ENCODE measurements around the gene STK32A. TPM values are rescaled to one million over a fixed set of nuclear protein-coding genes. Genes with fewer than 3 reads are reported as not detected.

STK32A gene
- total and polyA plus RNA-seq, 2 experiments from 2014 or later: 2.4 to 2.8 TPM

GRCh38 chr5:147286296-147286695, 51.5 kb downstream of the STK32A start:
- peaks cover 42% of the 10 kb centered on the region for H3K36me3 Mint-ChIP-seq (ENCODE audit: low read depth)
- peak overlapping the region; percentile 8; the same call in 1 of the 2 replicates for H3K27ac ChIP-seq (ENCODE audit: low read depth)
- peak overlapping the region; percentile 52; the same call in 1 of the 2 replicates for H3K4me2 ChIP-seq
- peaks cover 33% of the 10 kb centered on the region for H3K4me1 Mint-ChIP-seq
- H3K9me3 Mint-ChIP-seq: peaks cover 28% of the 10 kb centered on the region
- H3K4me3 ChIP-seq: no peak overlapping the region
- H4K20me1 ChIP-seq (replicated peaks; ENCODE audit: insufficient read depth): no peaks in the 10 kb centered on the region
- no peaks in the 10 kb centered on the region for H3F3A ChIP-seq (replicated peaks; ENCODE audit: low read depth)
- no peaks in the 10 kb centered on the region for H3K27me3 ChIP-seq (ENCODE audit: insufficient read depth)
- no peak for DNase-seq (ENCODE audit: low spot score)
- peaks cover 40% of the 10 kb centered on the region for H3K4me1 ChIP-seq (ENCODE audit: insufficient read depth)
- no peaks in the 10 kb centered on the region; the same call in 1 of the 2 replicates for H3K9me2 ChIP-seq (ENCODE audit: insufficient read depth)
- no peaks in the 10 kb centered on the region for H3K79me2 ChIP-seq (replicated peaks; ENCODE audit: insufficient read depth)
- H3K27me3 Mint-ChIP-seq (ENCODE audit: insufficient read depth, low read depth, poor library complexity): peaks cover 3% of the 10 kb centered on the region
- H3K27ac Mint-ChIP-seq: peak overlapping the region; percentile 17
- ATAC-seq: no peak
- no peak overlapping the region for H2AFZ ChIP-seq
- TF ChIP-seq ZNF331 (CRISPR knock-in tag; IDR thresholded peaks at IDR 0.05; ENCODE audit: low read depth) (no peak), NANOG (IDR thresholded peaks at IDR 0.05; ENCODE audit: borderline replicate concordance) (no peak), REST (IDR thresholded peaks at IDR 0.05; ENCODE audit: unreplicated experiment) (no peak), POLR2AphosphoS5 (IDR thresholded peaks at IDR 0.05; ENCODE audit: low read depth) (no peak), EZH2phosphoT487 (IDR thresholded peaks at IDR 0.05; ENCODE audit: unreplicated experiment) (no peak), EZH2 (IDR thresholded peaks at IDR 0.05; ENCODE audit: low read depth, unreplicated experiment) (no peak), CREB1 (CRISPR knock-in tag; IDR thresholded peaks at IDR 0.05; ENCODE audit: low read depth) (no peak), ZNF462 (CRISPR knock-in tag; IDR thresholded peaks at IDR 0.05) (no peak), JUNB (IDR thresholded peaks at IDR 0.05; ENCODE audit: unreplicated experiment) (no peak), STAT1 (IDR thresholded peaks at IDR 0.05; ENCODE audit: unreplicated experiment) (no peak), ZNF114 (CRISPR knock-in tag; IDR thresholded peaks at IDR 0.05) (no peak)
- TF ChIP-seq, protein P1, sequence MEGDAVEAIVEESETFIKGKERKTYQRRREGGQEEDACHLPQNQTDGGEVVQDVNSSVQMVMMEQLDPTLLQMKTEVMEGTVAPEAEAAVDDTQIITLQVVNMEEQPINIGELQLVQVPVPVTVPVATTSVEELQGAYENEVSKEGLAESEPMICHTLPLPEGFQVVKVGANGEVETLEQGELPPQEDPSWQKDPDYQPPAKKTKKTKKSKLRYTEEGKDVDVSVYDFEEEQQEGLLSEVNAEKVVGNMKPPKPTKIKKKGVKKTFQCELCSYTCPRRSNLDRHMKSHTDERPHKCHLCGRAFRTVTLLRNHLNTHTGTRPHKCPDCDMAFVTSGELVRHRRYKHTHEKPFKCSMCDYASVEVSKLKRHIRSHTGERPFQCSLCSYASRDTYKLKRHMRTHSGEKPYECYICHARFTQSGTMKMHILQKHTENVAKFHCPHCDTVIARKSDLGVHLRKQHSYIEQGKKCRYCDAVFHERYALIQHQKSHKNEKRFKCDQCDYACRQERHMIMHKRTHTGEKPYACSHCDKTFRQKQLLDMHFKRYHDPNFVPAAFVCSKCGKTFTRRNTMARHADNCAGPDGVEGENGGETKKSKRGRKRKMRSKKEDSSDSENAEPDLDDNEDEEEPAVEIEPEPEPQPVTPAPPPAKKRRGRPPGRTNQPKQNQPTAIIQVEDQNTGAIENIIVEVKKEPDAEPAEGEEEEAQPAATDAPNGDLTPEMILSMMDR (conservative IDR thresholded peaks at IDR 0.05; ENCODE audit: low read depth in 2 of 2): no peak
- TF ChIP-seq, protein P2, sequence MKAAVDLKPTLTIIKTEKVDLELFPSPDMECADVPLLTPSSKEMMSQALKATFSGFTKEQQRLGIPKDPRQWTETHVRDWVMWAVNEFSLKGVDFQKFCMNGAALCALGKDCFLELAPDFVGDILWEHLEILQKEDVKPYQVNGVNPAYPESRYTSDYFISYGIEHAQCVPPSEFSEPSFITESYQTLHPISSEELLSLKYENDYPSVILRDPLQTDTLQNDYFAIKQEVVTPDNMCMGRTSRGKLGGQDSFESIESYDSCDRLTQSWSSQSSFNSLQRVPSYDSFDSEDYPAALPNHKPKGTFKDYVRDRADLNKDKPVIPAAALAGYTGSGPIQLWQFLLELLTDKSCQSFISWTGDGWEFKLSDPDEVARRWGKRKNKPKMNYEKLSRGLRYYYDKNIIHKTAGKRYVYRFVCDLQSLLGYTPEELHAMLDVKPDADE (IDR thresholded peaks at IDR 0.05): no peak
- peaks cover 3% of the 10 kb centered on the region; the same call in 1 of the 2 replicates for H3K36me3 ChIP-seq (ENCODE audit: insufficient read depth)
- H3K4me3 Mint-ChIP-seq: no peak overlapping the region
